Loucy (cell line): Measurements from ENCODE around the gene ADCY9.

Experiments
- EZH2phosphoT487 ChIP-seq: fragments of 200-600 bp; IDR thresholded peaks from 2 replicates; pipeline ENCODE4 v1.6.1; 2018; ENCODE audit warnings: antibody characterized with exemption, mild to moderate bottlenecking, moderate library complexity, borderline replicate concordance
- TF ChIP-seq, protein P1 (sequence below): fragments of 200-600 bp; sonication (generic); conservative IDR thresholded peaks from 2 replicates; pipeline ENCODE4 v1.5.1; 2014; ENCODE audit warnings: mild to moderate bottlenecking, antibody characterized with exemption, low read length

DNA sequence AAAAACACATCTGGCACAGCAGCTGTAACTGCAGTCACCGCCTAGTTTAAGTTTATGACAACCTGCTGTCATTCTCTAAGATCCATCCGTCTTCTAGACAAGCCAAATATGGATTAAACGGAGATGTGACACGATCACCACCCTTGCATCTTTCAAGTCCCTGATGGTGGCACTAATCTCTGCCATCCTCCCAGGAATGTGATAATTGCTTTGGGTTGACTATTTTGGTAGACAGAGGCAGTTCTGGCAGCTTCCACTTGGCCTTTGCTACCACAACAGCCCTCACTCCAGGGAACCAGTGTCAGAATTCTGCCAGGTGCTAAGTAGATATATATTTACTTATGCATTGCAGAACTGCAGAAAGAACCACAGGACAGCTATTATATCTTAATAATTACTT is 81.3 kb downstream of the ADCY9 start:
- TF ChIP-seq, protein P1, sequence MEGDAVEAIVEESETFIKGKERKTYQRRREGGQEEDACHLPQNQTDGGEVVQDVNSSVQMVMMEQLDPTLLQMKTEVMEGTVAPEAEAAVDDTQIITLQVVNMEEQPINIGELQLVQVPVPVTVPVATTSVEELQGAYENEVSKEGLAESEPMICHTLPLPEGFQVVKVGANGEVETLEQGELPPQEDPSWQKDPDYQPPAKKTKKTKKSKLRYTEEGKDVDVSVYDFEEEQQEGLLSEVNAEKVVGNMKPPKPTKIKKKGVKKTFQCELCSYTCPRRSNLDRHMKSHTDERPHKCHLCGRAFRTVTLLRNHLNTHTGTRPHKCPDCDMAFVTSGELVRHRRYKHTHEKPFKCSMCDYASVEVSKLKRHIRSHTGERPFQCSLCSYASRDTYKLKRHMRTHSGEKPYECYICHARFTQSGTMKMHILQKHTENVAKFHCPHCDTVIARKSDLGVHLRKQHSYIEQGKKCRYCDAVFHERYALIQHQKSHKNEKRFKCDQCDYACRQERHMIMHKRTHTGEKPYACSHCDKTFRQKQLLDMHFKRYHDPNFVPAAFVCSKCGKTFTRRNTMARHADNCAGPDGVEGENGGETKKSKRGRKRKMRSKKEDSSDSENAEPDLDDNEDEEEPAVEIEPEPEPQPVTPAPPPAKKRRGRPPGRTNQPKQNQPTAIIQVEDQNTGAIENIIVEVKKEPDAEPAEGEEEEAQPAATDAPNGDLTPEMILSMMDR, result no peak
- no peak for TF ChIP-seq EZH2phosphoT487
